Stomach (tissue), 9 donors: Measurements from ENCODE around the gene MYCBPAP. TPM values are rescaled to one million over a fixed set of nuclear protein-coding genes. Genes with fewer than 3 reads are reported as not detected.

ENCODE experiments used
- DNase-seq, 2 donors: peaks; one replicate each; pipeline versions ENCODE4 v3.0.0 to v3.0.0-alpha.2; 2013 to 2019
- H3K27ac ChIP-seq, 5 donors: fragments of 200-600 bp in 4 of 5; sonication (generic) in 4 of 5; one replicate each; pipeline ENCODE4 v1.5.1; 2013 to 2019; ENCODE audit warnings: mild to moderate bottlenecking in 1 of 5, moderate library complexity in 1 of 5
- H3K27me3 ChIP-seq, 3 donors: fragments of 200-600 bp; sonication (generic); one replicate each; pipeline ENCODE4 v1.5.1; 2017 to 2019; ENCODE audit warnings: mixed run types in 1 of 3
- H3K36me3 ChIP-seq, 4 donors: fragments of 200-600 bp; sonication (generic); 1 replicate in 3 of 4; 2 replicates in 1 of 4; pipeline ENCODE4 v1.5.1; 2016 to 2019
- H3K4me1 ChIP-seq, 4 donors: fragments of 200-600 bp; sonication (generic); one replicate each; pipeline ENCODE4 v1.5.1; 2016 to 2019
- H3K4me3 ChIP-seq, 4 donors: fragments of 200-600 bp; sonication (generic) in 3 of 4; one replicate each; pipeline ENCODE4 v1.5.1; 2016 to 2019; ENCODE audit warnings: mild to moderate bottlenecking in 1 of 4
- H3K9me3 ChIP-seq, 4 donors: fragments of 200-600 bp; sonication (generic); one replicate each; pipeline ENCODE4 v1.5.1; 2016 to 2019
- EP300 ChIP-seq: sonication (generic); formaldehyde crosslinking; IDR thresholded peaks from one replicate; pipeline ENCODE4 v1.6.1; 2017; ENCODE audit warnings: antibody characterized with exemption
- POLR2A ChIP-seq, 4 donors: fragments of 450-650 bp; IDR thresholded peaks; one replicate each; pipeline ENCODE4 v1.6.1; 2016; ENCODE audit warnings: antibody characterized with exemption in 4 of 4, control low read depth in 2 of 4, mild to moderate bottlenecking in 1 of 4, moderate library complexity in 1 of 4
- POLR2AphosphoS5 ChIP-seq, 3 donors: sonication (generic); formaldehyde crosslinking; IDR thresholded peaks; one replicate each; pipeline ENCODE4 v1.6.1; 2016; ENCODE audit warnings: antibody characterized with exemption in 3 of 3
- WGBS, 5 donors: extraction: QIAGEN DNeasy Blood & Tissue Kit in 3 of 5; methylation state at CpG; one replicate each; pipeline versions ENCODE4 v1.1.5 to v1.1.7; 2013 to 2018; 5-methylcytosine and 5-hydroxymethylcytosine counted together
- intact Hi-C: fragments of 100-400 bp; cut with DNase I; formaldehyde crosslinking; loops from one replicate; pipeline ENCODE4 v1.15.1; 2023; ENCODE audit warnings: low total_unique reads
- polyA plus RNA-seq, 3 donors: library from polyadenylated mRNA; stranded (reverse); fragments of 200-250 nt; gene quantifications; one replicate each; pipeline ENCODE4 v1.2.3, GENCODE V29; 2013
- total RNA-seq, 5 donors: library from RNA; depleted of rRNA; stranded (reverse); fragments of >200 nt; gene quantifications; one replicate each; pipeline versions ENCODE4 v1.1.0 to v1.2.3, GENCODE V29; 2014 to 2016
- TF ChIP-seq, protein P1 (sequence below), 7 experiments: fragments of 450-650 bp in 4 of 7; fragments of 200-600 bp in 3 of 7; sonication (generic) in 3 of 7; IDR thresholded peaks; one replicate each; pipeline ENCODE4 v1.5.1; 2016 to 2019; ENCODE audit warnings: antibody characterized with exemption in 7 of 7, control low read depth in 2 of 7, mild to moderate bottlenecking in 1 of 7
- donor health status: healthy with polysubstance abuse.
- donor health status: Bipolar disorder and iron deficiency.
- donor health status: healthy.

The MYCBPAP gene
- total and polyA plus RNA-seq, 8 donors = 0.25 to 2.7 (median 1.1) TPM; not detected in 3

DNA sequence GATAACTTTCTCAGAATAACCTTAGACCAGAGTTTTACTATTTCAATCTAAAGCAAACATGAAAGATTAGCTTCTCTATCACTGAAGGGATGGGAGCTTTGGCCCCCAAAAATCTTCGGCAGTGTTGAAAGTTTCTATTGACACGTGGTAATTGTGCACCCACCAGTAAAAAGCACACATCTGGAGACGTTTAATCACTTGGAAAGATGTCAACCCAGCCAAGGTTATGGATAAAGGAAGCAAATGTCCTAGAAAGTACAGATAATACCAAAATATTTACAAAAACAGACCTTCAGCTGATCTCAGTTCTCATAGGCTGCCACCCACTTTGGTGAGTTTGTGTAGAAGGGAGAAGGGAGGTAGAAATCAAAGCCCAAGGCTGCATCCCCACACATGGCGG lies 5.3 kb downstream of the MYCBPAP start:
- WGBS, 5 donors = 36 to 64% (median 50%) methylated on average over 4 of the region's 4 CpGs
- intact Hi-C loops = no loop called here

DNA sequence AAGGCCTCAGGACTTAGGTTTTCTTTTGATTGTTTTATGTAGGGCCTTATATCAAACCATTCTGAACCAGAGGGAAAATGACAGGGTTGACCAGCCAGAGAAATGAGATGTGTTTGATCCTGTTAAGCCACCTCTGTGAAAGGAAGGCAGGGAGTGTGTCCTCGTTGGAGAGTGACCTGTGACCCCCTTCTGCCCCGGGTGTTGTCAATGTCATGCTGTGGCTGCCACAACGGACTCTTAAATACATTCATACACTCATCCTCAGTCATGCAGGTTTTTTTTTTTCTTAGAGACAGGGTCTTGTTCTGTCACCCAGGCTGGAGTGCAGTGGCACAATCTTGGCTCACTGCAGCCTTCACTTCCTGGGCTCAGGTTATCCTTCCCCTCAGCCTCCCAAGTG lies 6.1 kb downstream of the MYCBPAP start:
- TF ChIP-seq POLR2AphosphoS5 (IDR thresholded peaks at IDR 0.05) (no peak), POLR2A (IDR thresholded peaks at IDR 0.05) (no peak), EP300 (no peak)
- TF ChIP-seq, protein P1, sequence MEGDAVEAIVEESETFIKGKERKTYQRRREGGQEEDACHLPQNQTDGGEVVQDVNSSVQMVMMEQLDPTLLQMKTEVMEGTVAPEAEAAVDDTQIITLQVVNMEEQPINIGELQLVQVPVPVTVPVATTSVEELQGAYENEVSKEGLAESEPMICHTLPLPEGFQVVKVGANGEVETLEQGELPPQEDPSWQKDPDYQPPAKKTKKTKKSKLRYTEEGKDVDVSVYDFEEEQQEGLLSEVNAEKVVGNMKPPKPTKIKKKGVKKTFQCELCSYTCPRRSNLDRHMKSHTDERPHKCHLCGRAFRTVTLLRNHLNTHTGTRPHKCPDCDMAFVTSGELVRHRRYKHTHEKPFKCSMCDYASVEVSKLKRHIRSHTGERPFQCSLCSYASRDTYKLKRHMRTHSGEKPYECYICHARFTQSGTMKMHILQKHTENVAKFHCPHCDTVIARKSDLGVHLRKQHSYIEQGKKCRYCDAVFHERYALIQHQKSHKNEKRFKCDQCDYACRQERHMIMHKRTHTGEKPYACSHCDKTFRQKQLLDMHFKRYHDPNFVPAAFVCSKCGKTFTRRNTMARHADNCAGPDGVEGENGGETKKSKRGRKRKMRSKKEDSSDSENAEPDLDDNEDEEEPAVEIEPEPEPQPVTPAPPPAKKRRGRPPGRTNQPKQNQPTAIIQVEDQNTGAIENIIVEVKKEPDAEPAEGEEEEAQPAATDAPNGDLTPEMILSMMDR (IDR thresholded peaks at IDR 0.05) = no peak
- 63 to 77% (median 67%) methylated on average over 3 of the region's 3 CpGs for WGBS, 5 donors
- Histone ChIP-seq H3K9me3 (no peaks in the 10 kb centered on the region), H3K27me3 (no peaks in the 10 kb centered on the region), H3K4me3 (no peak overlapping the region), H3K36me3 (no peaks in the 10 kb centered on the region), H3K4me1 (peaks cover 0 to 29% (median 10%) of the 10 kb centered on the region in 4 donors), H3K27ac (no peak overlapping the region)
- intact Hi-C loops = no loop called here
- DNase-seq = no peak

More for the DNA sequence above, 5.3 kb downstream of the MYCBPAP start:
- no peaks in the 10 kb centered on the region for H3K36me3 ChIP-seq
- H3K27ac ChIP-seq = peak overlapping the region in 1 of 5 donors; percentile 24
- TF ChIP-seq, protein P1 (IDR thresholded peaks at IDR 0.05) = no peak
- TF ChIP-seq EP300 (no peak), POLR2A (IDR thresholded peaks at IDR 0.05) (no peak), POLR2AphosphoS5 (IDR thresholded peaks at IDR 0.05) (no peak)
- no peak overlapping the region for H3K4me3 ChIP-seq
- peaks cover 5 to 32% (median 14%) of the 10 kb centered on the region in 4 donors for H3K4me1 ChIP-seq
- no peak for DNase-seq
- H3K9me3 ChIP-seq = no peaks in the 10 kb centered on the region
- H3K27me3 ChIP-seq = no peaks in the 10 kb centered on the region

DNA sequence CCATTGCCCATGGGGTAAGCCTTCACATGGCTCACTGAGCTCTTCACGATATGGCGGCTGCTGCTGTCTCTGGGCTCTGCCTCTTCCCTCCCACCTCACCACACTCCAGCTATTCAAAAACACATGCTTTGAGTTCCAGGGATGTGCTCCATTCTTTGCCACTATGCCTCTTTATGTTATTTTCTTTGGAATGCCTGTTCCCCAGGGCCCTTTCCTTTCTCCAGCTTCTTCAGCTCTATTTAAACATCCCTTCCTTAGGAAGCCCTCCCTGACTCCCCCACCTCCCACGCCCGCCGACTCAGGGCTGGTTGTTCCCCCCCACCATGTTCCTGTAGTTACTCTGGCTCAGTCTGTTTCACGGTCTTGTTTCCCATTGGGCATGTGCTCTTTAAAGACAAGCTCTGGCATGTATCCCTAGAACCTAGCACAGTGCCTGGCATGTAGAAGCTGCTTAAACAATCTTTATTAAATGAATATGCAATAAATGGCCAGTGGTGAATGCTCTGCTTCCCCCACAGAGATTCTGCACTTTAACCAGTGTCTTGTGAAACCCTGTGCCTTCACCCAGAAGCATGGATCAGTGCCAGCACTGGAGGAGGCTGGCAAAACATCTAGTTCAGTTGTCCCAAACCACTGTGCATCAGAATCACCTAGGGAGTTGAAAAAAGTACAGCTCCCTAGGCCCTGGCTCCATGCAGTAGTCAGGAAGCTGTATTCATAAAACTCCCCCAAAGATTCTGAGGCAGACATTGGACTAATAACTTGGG lies 6.9 kb downstream of the MYCBPAP start:
- Histone ChIP-seq H3K27ac (no peak overlapping the region), H3K9me3 (no peaks in the 10 kb centered on the region), H3K27me3 (no peaks in the 10 kb centered on the region), H3K4me1 (peaks cover 0 to 29% (median 9%) of the 10 kb centered on the region in 4 donors), H3K4me3 (no peak overlapping the region), H3K36me3 (no peaks in the 10 kb centered on the region)
- TF ChIP-seq POLR2A (IDR thresholded peaks at IDR 0.05) (no peak), POLR2AphosphoS5 (IDR thresholded peaks at IDR 0.05) (no peak)
- no peak for DNase-seq
- intact Hi-C loops = no loop called here
- 75 to 90% (median 85%) methylated on average over 6 of the region's 6 CpGs for WGBS, 5 donors

DNA sequence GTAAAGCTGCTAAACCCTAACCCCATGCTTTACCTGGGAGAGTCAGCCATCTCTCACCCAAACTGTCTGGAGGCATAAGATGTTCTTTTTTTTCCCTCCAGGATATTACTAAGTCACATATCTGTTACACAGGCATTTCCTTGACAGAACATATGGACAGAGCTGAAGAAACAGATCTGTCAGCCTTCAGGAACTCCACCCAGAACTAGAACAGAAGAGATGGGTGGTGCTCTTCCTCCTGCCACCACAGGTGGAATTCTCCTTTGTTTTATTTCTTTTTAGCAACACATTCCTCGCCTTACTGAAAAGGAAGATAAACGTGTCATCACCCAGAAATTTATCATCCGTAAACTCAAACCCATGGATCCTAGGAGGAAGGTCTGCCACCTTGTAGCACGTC lies 8.8 kb downstream of the MYCBPAP start:
- Histone ChIP-seq H3K27ac (no peak overlapping the region), H3K9me3 (no peaks in the 10 kb centered on the region), H3K4me1 (peaks cover 0 to 16% (median 9%) of the 10 kb centered on the region in 4 donors), H3K36me3 (no peaks in the 10 kb centered on the region), H3K27me3 (no peaks in the 10 kb centered on the region), H3K4me3 (no peak overlapping the region)
- TF ChIP-seq, protein P1 (IDR thresholded peaks at IDR 0.05) = no peak
- no peak for TF ChIP-seq EP300
- no peak for TF ChIP-seq POLR2A (IDR thresholded peaks at IDR 0.05)
- no peak for DNase-seq
- WGBS, 5 donors = 82 to 91% (median 85%) methylated on average over 4 of the region's 4 CpGs
- intact Hi-C loops = no loop called here
